Measurements from ENCODE around the gene CNPY4.
A peak's percentile ranks its signal among the peaks of the same experiment; 100 is the strongest.

The CNPY4 gene

GRCh38 chr7:100077205-100077604 lies 42.2 kb upstream of the CNPY4 start:
- H3K79me2 ChIP-seq (ENCODE audit: insufficient read depth, low read length) = peaks cover 53% of the 10 kb centered on the region
- no peak overlapping the region for H2AFZ ChIP-seq (ENCODE audit: low read length)
- no peak overlapping the region for H3K4me3 ChIP-seq (ENCODE audit: low read length, poor library complexity, severe bottlenecking)
- H3K9me2 ChIP-seq (replicated peaks; ENCODE audit: low read depth, low read length) = no peaks in the 10 kb centered on the region
- H4K20me1 ChIP-seq (ENCODE audit: insufficient read depth, low read length, poor library complexity, severe bottlenecking) = peaks cover 44% of the 10 kb centered on the region
- H3F3A ChIP-seq (ENCODE audit: low read depth) = no peaks in the 10 kb centered on the region
- TF ChIP-seq EZH2phosphoT487 (IDR thresholded peaks at IDR 0.05; ENCODE audit: borderline replicate concordance) (no peak), CTCF (conservative IDR thresholded peaks at IDR 0.05; ENCODE audit: low read length) (no peak)
- no peaks in the 10 kb centered on the region for H3K27me3 ChIP-seq (ENCODE audit: insufficient read depth, low read length, poor library complexity, severe bottlenecking)
- H3K36me3 ChIP-seq (ENCODE audit: insufficient read depth, low read length) = peaks cover 58% of the 10 kb centered on the region
- H3K9ac ChIP-seq (ENCODE audit: low read depth, low read length, poor library complexity, severe bottlenecking) = no peak overlapping the region
- peaks cover 7% of the 10 kb centered on the region; the same call in 1 of the 2 replicates for H3K9me3 ChIP-seq (ENCODE audit: insufficient read depth, low read depth, low read length)
- H3K4me1 ChIP-seq (ENCODE audit: insufficient read depth, low read length, poor library complexity, severe bottlenecking) = peaks cover 16% of the 10 kb centered on the region
- H3K4me2 ChIP-seq (ENCODE audit: low read depth, low read length, poor library complexity, severe bottlenecking) = no peak overlapping the region

GRCh38 chr7:100079024-100079560 lies 40.3 kb upstream of the CNPY4 start:
- Histone ChIP-seq H3K36me3 (ENCODE audit: insufficient read depth, low read length) (peaks cover 39% of the 10 kb centered on the region; the same call in 1 of the 2 replicates), H2AFZ (ENCODE audit: low read length) (no peak overlapping the region)

GRCh38 chr7:100080907-100081534 lies 38.4 kb upstream of the CNPY4 start:
- TF ChIP-seq CTCF (conservative IDR thresholded peaks at IDR 0.05; ENCODE audit: low read length) (no peak), EZH2phosphoT487 (IDR thresholded peaks at IDR 0.05; ENCODE audit: borderline replicate concordance) (no peak)
- Histone ChIP-seq H2AFZ (ENCODE audit: low read length) (no peak overlapping the region), H3K79me2 (ENCODE audit: insufficient read depth, low read length) (peaks cover 49% of the 10 kb centered on the region), H3K9me2 (replicated peaks; ENCODE audit: low read depth, low read length) (no peaks in the 10 kb centered on the region), H4K20me1 (ENCODE audit: insufficient read depth, low read length, poor library complexity, severe bottlenecking) (peaks cover 44% of the 10 kb centered on the region), H3F3A (ENCODE audit: low read depth) (no peaks in the 10 kb centered on the region), H3K4me2 (ENCODE audit: low read depth, low read length, poor library complexity, severe bottlenecking) (peak overlapping the region; percentile 82), H3K9ac (ENCODE audit: low read depth, low read length, poor library complexity, severe bottlenecking) (peak overlapping the region; percentile 97), H3K36me3 (ENCODE audit: insufficient read depth, low read length) (peaks cover 20% of the 10 kb centered on the region; the same call in 1 of the 2 replicates), H3K4me3 (ENCODE audit: low read length, poor library complexity, severe bottlenecking) (peak overlapping the region; percentile 95), H3K4me1 (ENCODE audit: insufficient read depth, low read length, poor library complexity, severe bottlenecking) (peaks cover 16% of the 10 kb centered on the region), H3K9me3 (ENCODE audit: insufficient read depth, low read depth, low read length) (no peaks in the 10 kb centered on the region), H3K27me3 (ENCODE audit: insufficient read depth, low read length, poor library complexity, severe bottlenecking) (no peaks in the 10 kb centered on the region)

More at GRCh38 chr7:100079024-100079560, 40.3 kb upstream of the CNPY4 start:
- Histone ChIP-seq H3K79me2 (ENCODE audit: insufficient read depth, low read length) (peaks cover 53% of the 10 kb centered on the region), H3K4me2 (ENCODE audit: low read depth, low read length, poor library complexity, severe bottlenecking) (peak overlapping the region; percentile 82), H3F3A (ENCODE audit: low read depth) (no peaks in the 10 kb centered on the region), H3K9me3 (ENCODE audit: insufficient read depth, low read depth, low read length) (no peaks in the 10 kb centered on the region), H3K9ac (ENCODE audit: low read depth, low read length, poor library complexity, severe bottlenecking) (peak overlapping the region; percentile 97), H3K4me1 (ENCODE audit: insufficient read depth, low read length, poor library complexity, severe bottlenecking) (peaks cover 16% of the 10 kb centered on the region), H3K9me2 (replicated peaks; ENCODE audit: low read depth, low read length) (no peaks in the 10 kb centered on the region), H4K20me1 (ENCODE audit: insufficient read depth, low read length, poor library complexity, severe bottlenecking) (peaks cover 44% of the 10 kb centered on the region), H3K27me3 (ENCODE audit: insufficient read depth, low read length, poor library complexity, severe bottlenecking) (no peaks in the 10 kb centered on the region), H3K4me3 (ENCODE audit: low read length, poor library complexity, severe bottlenecking) (peak overlapping the region; percentile 95)
- no peak for TF ChIP-seq CTCF (conservative IDR thresholded peaks at IDR 0.05; ENCODE audit: low read length)
- TF ChIP-seq EZH2phosphoT487 (IDR thresholded peaks at IDR 0.05; ENCODE audit: borderline replicate concordance) = no peak

All from Loucy (cell line).